ENCODE data around the gene DEXI.

The DEXI gene

GRCh38 chr16:10942352-10943063 is at the start of gene DEXI:
Gene DEXI (minus strand): TSS chr16:10942468. CDS start chr16:10942005, 463 bp downstream.
- no peak for TF ChIP-seq ZFX (IDR thresholded peaks at IDR 0.05)
- TF ChIP-seq, protein P1, sequence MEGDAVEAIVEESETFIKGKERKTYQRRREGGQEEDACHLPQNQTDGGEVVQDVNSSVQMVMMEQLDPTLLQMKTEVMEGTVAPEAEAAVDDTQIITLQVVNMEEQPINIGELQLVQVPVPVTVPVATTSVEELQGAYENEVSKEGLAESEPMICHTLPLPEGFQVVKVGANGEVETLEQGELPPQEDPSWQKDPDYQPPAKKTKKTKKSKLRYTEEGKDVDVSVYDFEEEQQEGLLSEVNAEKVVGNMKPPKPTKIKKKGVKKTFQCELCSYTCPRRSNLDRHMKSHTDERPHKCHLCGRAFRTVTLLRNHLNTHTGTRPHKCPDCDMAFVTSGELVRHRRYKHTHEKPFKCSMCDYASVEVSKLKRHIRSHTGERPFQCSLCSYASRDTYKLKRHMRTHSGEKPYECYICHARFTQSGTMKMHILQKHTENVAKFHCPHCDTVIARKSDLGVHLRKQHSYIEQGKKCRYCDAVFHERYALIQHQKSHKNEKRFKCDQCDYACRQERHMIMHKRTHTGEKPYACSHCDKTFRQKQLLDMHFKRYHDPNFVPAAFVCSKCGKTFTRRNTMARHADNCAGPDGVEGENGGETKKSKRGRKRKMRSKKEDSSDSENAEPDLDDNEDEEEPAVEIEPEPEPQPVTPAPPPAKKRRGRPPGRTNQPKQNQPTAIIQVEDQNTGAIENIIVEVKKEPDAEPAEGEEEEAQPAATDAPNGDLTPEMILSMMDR (conservative IDR thresholded peaks at IDR 0.05), result no peak
- peak within 1 kb of the TSS; percentile 79 for H3K27ac ChIP-seq

DNA sequence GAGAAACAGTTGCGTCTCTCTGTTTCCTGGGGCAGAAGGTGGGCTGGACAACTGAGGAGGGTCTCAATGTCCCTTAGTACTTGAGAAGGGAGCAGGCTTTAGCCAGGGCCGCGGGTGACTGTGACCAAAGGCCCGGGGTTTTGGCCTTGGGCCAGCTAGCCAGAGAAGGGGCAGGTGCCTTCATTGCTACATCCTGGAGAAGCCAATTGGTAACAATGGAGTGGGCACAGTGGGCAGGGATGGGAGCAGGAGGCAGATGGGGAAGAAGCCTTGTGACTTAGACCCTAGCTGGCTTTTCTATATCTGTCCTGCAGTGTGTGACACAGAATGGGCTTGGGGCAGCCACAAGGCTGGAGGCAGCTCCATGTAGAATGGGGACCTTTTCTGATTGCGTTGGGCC is 48.1 kb upstream of the DEXI start:
- H3K27ac ChIP-seq, result no peak overlapping the region
- no peak for TF ChIP-seq ZFX (IDR thresholded peaks at IDR 0.05)
- TF ChIP-seq, protein P1 (conservative IDR thresholded peaks at IDR 0.05), result no peak

- TF ChIP-seq, protein P1 (conservative IDR thresholded peaks at IDR 0.05), result no peak
- no peak for TF ChIP-seq ZFX (IDR thresholded peaks at IDR 0.05)
- H3K27ac ChIP-seq, result no peak overlapping the region
Observed at GRCh38 chr16:10989559-10989958, 47.3 kb upstream of the DEXI start.

GRCh38 chr16:10988879-10989278 is 46.6 kb upstream of the DEXI start:
- no peak overlapping the region for H3K27ac ChIP-seq
- TF ChIP-seq, protein P1 (conservative IDR thresholded peaks at IDR 0.05), result no peak
- TF ChIP-seq ZFX (IDR thresholded peaks at IDR 0.05), result no peak

DNA sequence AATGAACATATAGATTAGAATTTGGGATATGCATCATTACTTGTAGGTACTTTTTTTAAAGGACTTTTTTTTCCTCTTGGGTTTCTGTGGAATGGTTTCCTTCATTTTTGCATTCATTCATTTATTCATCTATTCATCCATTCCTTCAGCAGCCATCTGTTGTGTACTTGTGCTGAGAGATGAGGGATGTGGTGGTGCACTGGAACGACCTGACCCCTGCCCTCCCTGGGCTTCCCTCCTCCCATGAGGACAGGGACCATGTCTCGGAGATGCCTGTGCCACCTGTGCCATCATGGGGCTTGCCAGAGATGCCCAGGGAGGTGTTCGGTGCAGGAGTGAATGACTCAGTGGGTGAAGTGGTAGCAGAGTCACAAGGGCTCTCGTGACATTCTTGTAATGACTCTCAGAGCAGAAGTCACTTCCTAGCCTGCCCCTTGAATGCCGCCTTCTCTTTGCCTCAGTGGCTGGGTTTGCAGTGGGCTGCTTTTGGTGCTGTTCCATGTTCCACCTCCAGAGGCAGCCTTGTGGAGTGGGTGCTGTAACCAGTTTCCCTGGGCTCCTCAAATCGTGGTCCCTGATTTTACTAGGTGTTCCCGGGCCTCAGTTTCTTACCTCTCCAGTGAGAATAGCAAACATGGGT is 46.0 kb upstream of the DEXI start:
- TF ChIP-seq ZFX (IDR thresholded peaks at IDR 0.05), result no peak
- TF ChIP-seq, protein P1 (conservative IDR thresholded peaks at IDR 0.05), result peak; percentile 40
- H3K27ac ChIP-seq, result no peak overlapping the region

- no peak overlapping the region for H3K27ac ChIP-seq
Observed at GRCh38 chr16:10987361-10988163, 45.3 kb upstream of the DEXI start.

More at GRCh38 chr16:10987361-10988163, 45.3 kb upstream of the DEXI start:
- TF ChIP-seq, protein P1 (conservative IDR thresholded peaks at IDR 0.05), result no peak
- no peak for TF ChIP-seq ZFX (IDR thresholded peaks at IDR 0.05)
